PFSK-1 (cell line): ENCODE measurements around the gene STPG4.

Source experiments
- FOXP2 ChIP-seq: optimal IDR thresholded peaks from 2 replicates; pipeline ENCODE3; 2011; ENCODE audit warnings: borderline replicate concordance, control low read depth, inconsistent platforms; ENCODE audit not compliant: insufficient read depth; ENCODE audit errors: extremely low read length, extremely low read depth
- POLR2AphosphoS5 ChIP-seq: IDR thresholded peaks from 2 replicates; pipeline ENCODE4 v1.6.1; 2012; ENCODE audit warnings: low read depth, mild to moderate bottlenecking, control low read depth, low read length, moderate library complexity
- REST ChIP-seq, 2 experiments: IDR thresholded peaks; 2 replicates each; pipeline versions ENCODE4 v1.6.1 to v1.8.0; 2011 to 2012; ENCODE audit warnings: low read depth in 2 of 2, low read length in 2 of 2, control low read depth in 1 of 2, inconsistent platforms in 1 of 2, mild to moderate bottlenecking in 1 of 2, moderate library complexity in 1 of 2; ENCODE audit not compliant: insufficient read depth in 1 of 2
- SIN3A ChIP-seq: IDR thresholded peaks from 2 replicates; pipeline ENCODE4 v1.6.1; 2012; ENCODE audit warnings: mild to moderate bottlenecking, low read length, moderate library complexity, borderline replicate concordance; ENCODE audit not compliant: insufficient read depth
- TAF1 ChIP-seq: IDR thresholded peaks from 2 replicates; pipeline ENCODE4 v1.6.1; 2012; ENCODE audit warnings: low read length, control low read depth, borderline replicate concordance; ENCODE audit not compliant: insufficient read depth

STPG4 gene

GRCh38 chr2:47165001-47165555, 10.0 kb upstream of the STPG4 start:
- no peak for TF ChIP-seq REST (IDR thresholded peaks at IDR 0.05; ENCODE audit: insufficient read depth in 1 of 2, low read depth in 2 of 2, low read length in 2 of 2)
- no peak for TF ChIP-seq TAF1
- peak; percentile 57 for TF ChIP-seq POLR2AphosphoS5

- no peak for TF ChIP-seq SIN3A
- no peak for TF ChIP-seq POLR2AphosphoS5
- TF ChIP-seq TAF1, result no peak
Measured at GRCh38 chr2:47162780-47163179, 7.7 kb upstream of the STPG4 start.

- TF ChIP-seq POLR2AphosphoS5, result peak; percentile 18; the same call in 1 of the 2 replicates
- no peak for TF ChIP-seq REST (IDR thresholded peaks at IDR 0.05; ENCODE audit: insufficient read depth in 1 of 2, low read depth in 2 of 2, low read length in 2 of 2)
- TF ChIP-seq TAF1, result no peak
Measured at GRCh38 chr2:47161475-47161874, 6.4 kb upstream of the STPG4 start.

- TF ChIP-seq POLR2AphosphoS5 (0 out of 2 replicates have a peak, but pooled peaks have one; percentile 6), FOXP2 (no peak), SIN3A (no peak)
Measured at GRCh38 chr2:47160660-47161059, 5.6 kb upstream of the STPG4 start.

- TF ChIP-seq FOXP2 (no peak), REST (IDR thresholded peaks at IDR 0.05; ENCODE audit: insufficient read depth in 1 of 2, low read depth in 2 of 2, low read length in 2 of 2) (no peak), TAF1 (no peak), POLR2AphosphoS5 (no peak; the same call in 1 of the 2 replicates), SIN3A (no peak)
Measured at GRCh38 chr2:47160211-47160610, 5.1 kb upstream of the STPG4 start.

- TF ChIP-seq REST (IDR thresholded peaks at IDR 0.05; ENCODE audit: insufficient read depth in 1 of 2, low read depth in 2 of 2, low read length in 2 of 2) (no peak), TAF1 (no peak), POLR2AphosphoS5 (peak; percentile 81)
Measured at GRCh38 chr2:47159627-47160026, 4.5 kb upstream of the STPG4 start.
